HFF-Myc (cell line): ENCODE results near the gene SLC66A2.
"Not testable (repeated sequence)": the region's sequence is repeated elsewhere in the genome, so short reads cannot be mapped to it uniquely, and the experiment has no call there.

Source experiments
- DNase-seq: peaks from one replicate; pipeline ENCODE4 v3.0.0-alpha.2; 2011; ENCODE audit warnings: low read depth; ENCODE audit errors: extremely low read depth
- H3K4me3 ChIP-seq: replicated peaks from 2 replicates; pipeline ENCODE4 v1.5.1; 2011; ENCODE audit warnings: low read depth, mild to moderate bottlenecking, control low read depth, low read length
- TF ChIP-seq, protein P1 (sequence below): IDR thresholded peaks from 2 replicates; pipeline ENCODE4 v1.5.1; 2012; ENCODE audit warnings: mild to moderate bottlenecking, low read depth, low read length, control low read depth; ENCODE audit errors: missing control alignments

The SLC66A2 gene

DNA sequence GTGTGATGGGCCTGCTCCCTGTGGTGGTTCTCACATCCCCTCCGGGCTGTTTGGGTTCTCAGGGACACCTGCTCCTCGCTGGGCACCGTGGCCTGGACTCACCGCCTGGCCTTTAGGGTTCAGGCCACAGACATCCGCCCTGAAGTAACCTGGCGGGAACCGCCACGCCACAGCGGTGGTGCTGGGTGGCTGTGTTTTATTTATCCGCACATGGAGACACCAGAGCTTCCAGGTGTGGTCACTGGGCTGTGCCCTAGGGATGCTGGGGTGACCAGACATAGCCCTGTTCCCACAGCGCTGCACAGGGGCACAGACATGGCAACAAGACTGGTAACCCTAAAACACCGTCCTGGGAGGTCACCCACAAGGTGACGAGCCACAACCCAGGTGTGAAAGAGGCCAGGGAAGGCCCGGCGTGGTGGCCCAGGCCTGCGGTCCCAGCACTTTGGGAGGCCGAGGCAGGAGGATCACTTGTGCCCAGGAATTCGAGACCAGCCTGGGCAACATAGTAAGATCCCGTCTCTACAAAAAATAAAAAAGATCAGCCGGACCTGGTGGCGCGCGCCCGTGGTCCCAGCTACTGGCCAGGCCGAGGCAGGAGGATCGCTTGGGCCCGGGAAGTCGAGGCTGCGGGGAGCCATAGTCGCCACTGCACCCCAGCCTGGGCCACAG lies 12.3 kb upstream of the SLC66A2 start:
- no peak for DNase-seq
- TF ChIP-seq, protein P1, sequence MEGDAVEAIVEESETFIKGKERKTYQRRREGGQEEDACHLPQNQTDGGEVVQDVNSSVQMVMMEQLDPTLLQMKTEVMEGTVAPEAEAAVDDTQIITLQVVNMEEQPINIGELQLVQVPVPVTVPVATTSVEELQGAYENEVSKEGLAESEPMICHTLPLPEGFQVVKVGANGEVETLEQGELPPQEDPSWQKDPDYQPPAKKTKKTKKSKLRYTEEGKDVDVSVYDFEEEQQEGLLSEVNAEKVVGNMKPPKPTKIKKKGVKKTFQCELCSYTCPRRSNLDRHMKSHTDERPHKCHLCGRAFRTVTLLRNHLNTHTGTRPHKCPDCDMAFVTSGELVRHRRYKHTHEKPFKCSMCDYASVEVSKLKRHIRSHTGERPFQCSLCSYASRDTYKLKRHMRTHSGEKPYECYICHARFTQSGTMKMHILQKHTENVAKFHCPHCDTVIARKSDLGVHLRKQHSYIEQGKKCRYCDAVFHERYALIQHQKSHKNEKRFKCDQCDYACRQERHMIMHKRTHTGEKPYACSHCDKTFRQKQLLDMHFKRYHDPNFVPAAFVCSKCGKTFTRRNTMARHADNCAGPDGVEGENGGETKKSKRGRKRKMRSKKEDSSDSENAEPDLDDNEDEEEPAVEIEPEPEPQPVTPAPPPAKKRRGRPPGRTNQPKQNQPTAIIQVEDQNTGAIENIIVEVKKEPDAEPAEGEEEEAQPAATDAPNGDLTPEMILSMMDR: no peak
- peak overlapping the region; percentile 52 for H3K4me3 ChIP-seq

DNA sequence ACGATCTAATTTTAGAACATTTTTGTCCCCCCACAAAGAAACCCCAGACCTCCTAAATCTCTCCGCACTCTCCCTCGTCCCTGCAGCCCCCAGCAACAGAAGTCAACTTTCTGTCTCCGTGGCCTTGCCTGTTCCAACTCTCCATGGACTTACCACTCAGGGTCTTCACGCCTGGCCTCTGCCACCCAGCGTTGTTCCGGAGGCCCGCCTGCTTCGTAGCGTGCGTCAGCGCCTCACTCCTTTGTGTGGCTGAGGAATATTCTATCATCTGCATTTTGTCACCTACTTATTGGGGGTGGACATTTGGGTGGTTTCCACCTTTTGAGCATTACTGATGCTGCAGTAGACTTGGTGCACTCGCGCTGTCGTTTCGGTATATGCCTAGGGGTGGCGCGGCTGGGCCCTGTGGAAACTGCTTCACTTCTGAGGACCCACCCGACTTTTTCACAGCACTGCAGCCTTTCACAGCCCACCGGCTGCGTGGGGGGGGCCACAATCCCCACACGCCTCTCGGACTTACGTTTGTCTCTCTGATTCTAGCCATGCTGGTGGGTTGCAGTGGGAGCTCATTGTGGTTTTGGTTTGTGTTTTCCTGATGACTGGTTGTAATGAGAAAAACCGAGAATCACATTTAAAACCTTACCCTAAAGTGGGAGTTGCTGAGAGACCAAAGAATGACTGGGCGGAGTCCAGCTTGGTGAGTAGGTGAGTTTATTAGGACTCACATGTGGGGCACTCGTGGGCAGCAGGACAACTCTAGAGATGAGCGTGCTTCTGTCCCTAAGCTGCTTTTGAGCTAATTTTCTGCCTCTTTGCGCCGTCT lies 11.6 kb upstream of the SLC66A2 start:
- TF ChIP-seq, protein P1: no peak
- H3K4me3 ChIP-seq: no peak overlapping the region
- no peak for DNase-seq

DNA sequence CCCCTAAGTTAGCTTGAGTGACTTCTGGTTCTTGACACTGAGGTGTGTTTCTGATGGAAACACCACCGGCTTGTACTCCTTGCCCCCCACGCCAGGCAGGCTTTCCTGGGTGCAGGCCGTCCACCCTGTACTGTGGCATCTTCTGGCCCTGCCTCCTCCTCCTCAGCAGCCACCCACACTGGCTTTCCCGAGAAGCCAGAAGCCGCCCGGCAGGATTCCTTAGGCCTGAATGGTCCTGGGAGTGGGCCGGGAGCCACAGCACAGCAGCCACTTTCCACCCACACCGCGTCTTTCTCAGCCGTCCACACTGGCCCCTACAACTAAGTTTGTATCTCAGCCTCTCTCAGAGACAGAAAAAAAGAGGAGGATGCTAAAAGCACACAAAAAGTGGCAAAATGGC lies 10.9 kb upstream of the SLC66A2 start:
- H3K4me3 ChIP-seq: no peak overlapping the region
- DNase-seq: no peak
- TF ChIP-seq, protein P1: no peak

DNA sequence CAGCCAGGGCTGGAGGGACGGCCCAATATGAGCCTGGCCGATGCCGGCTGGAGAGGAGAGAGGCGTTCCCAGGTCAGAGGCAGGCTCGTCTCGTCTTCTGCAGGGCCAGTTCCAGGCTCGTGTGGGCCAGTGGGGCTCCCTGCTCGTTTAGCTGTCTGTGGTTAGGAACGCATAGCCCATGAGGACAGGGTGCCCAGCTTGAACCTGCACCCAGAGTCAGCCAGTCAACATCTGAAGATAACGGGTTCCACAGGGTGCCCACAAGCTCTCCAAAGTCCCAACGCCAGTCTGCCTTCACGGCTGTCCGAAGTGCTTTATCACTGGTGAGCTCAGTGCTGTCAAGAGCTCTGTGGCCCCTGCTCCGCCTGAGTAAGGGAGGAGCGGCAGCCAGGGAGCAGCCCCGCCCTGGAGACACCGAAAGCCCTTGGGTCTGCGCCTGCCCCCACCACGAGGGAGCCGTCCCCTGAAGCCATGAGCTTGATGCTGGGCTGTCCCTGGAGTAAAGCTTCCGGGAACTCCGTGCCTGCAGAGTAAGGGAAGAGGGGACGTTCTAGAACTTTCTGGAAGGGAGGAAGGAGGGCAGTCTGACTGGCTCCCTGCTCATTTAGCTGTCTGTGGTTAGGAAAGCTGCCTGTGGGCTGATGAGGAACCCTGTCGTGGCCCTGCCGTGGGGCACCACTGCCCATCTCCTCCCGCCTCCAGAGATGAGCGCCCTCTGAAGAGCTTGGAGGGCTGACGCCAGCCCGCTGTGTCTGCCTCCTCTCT lies 10.3 kb upstream of the SLC66A2 start:
- no peak for DNase-seq
- no peak overlapping the region for H3K4me3 ChIP-seq

DNA sequence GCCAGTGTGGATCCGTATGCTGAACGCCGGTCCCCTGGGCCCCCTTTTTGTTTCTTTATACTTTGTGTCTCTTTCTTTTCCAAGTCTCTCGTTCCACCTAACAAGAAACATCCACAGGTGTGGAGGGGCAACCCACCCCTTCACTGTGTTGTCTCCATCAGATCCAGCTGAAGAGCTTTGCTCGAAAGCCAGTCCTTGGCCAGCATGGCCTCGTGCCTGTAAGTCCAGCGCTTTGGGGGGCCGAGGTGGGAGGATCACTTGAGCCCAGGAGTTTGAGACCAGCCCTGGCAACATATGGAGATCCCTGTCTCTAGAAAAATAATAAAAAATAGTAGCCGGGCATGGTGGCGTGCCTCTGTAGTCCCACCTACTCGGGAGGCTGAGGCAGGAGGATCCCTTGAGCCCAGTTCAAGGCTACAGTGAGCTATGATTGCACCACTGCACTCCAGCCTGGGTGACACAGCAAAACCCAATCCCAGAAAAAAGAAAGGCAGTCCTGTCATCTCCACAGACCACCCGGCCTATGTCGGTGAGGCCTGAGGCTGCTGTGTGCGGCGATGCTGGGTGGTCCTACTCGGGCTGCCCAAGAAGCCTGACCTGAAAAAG lies 9.6 kb upstream of the SLC66A2 start:
- H3K4me3 ChIP-seq: no peak overlapping the region
- TF ChIP-seq, protein P1: no peak
- DNase-seq: no peak

More for the DNA sequence above, 10.3 kb upstream of the SLC66A2 start:
- TF ChIP-seq, protein P1: no peak

DNA sequence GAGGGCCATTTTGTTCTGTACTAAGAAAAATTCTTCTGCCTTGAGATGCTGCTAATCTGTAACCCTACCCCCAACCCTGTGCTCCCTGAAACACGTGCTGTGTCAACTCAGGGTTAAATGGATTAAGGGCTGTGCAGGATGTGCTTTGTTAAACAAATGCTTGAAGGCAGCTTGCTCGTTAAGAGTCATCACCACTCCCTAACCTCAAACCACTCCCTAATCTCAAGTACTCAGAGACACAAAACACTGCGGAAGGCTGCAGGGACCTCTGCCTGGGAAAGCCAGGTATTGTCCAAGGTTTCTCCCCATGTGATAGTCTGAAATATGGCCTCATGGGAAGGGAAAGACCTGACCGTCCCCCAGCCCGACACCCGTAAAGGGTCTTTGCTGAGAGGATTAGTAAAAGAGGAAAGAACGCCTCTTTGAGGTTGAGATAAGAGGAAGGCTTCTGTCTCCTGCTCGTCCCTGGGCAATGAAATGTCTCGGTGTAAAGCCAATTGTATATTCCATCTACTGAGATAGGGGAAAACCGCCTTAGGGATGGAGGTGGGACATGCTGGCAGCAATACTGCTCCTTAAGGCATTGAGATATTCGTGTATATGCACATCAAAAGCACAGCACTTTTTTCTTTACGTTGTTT lies 8.8 kb upstream of the SLC66A2 start:
- DNase-seq, H3K4me3 ChIP-seq: not testable (repeated sequence)
